Measurements from ENCODE around the gene ERVFRD-1.
A peak's percentile ranks its signal among the peaks of the same experiment; 100 is the strongest.

Gene ERVFRD-1

GRCh38 chr6:11110921-11111768, at the start of gene ERVFRD-1:
TSS of gene ERVFRD-1 (minus strand) at chr6:11111725. CDS start at chr6:11105310, 6,415 bp downstream.
- DNase-seq = no peak

GRCh38 chr6:11160199-11160598, 48.7 kb upstream of the ERVFRD-1 start:
- no peaks in the 10 kb centered on the region for H3K9me3 Mint-ChIP-seq
- peaks cover 2% of the 10 kb centered on the region for H3K27me3 Mint-ChIP-seq
- no peak overlapping the region for H3K4me3 Mint-ChIP-seq
- no peak for DNase-seq
- H3K27ac Mint-ChIP-seq = no peak overlapping the region
- H3K36me3 Mint-ChIP-seq (ENCODE audit: low read depth) = no peaks in the 10 kb centered on the region
- peaks cover 11% of the 10 kb centered on the region for H3K4me1 Mint-ChIP-seq (ENCODE audit: low read depth)

More at GRCh38 chr6:11110921-11111768, at the start of gene ERVFRD-1:
- peak within 1 kb of the TSS; percentile 71 for H3K27ac Mint-ChIP-seq
- H3K4me1 Mint-ChIP-seq (ENCODE audit: low read depth) = peaks cover 28% of the 10 kb centered on the region
- H3K4me3 Mint-ChIP-seq = peak within 1 kb of the TSS; percentile 56
- no peaks in the 10 kb centered on the region for H3K9me3 Mint-ChIP-seq
- no peaks in the 10 kb centered on the region for H3K27me3 Mint-ChIP-seq
- H3K36me3 Mint-ChIP-seq (ENCODE audit: low read depth) = no peaks in the 10 kb centered on the region

GRCh38 chr6:11155589-11155988, 44.1 kb upstream of the ERVFRD-1 start:
- H3K36me3 Mint-ChIP-seq (ENCODE audit: low read depth) = no peaks in the 10 kb centered on the region
- no peaks in the 10 kb centered on the region for H3K9me3 Mint-ChIP-seq
- peaks cover 11% of the 10 kb centered on the region for H3K27me3 Mint-ChIP-seq
- no peak overlapping the region for H3K27ac Mint-ChIP-seq
- H3K4me1 Mint-ChIP-seq (ENCODE audit: low read depth) = peaks cover 9% of the 10 kb centered on the region
- DNase-seq = no peak
- H3K4me3 Mint-ChIP-seq = no peak overlapping the region

GRCh38 chr6:11153447-11153846, 41.9 kb upstream of the ERVFRD-1 start:
- H3K36me3 Mint-ChIP-seq (ENCODE audit: low read depth) = no peaks in the 10 kb centered on the region
- no peaks in the 10 kb centered on the region for H3K9me3 Mint-ChIP-seq
- H3K4me1 Mint-ChIP-seq (ENCODE audit: low read depth) = peaks cover 9% of the 10 kb centered on the region
- peak overlapping the region; percentile 53 for H3K4me3 Mint-ChIP-seq
- DNase-seq = no peak
- H3K27ac Mint-ChIP-seq = no peak overlapping the region
- peaks cover 11% of the 10 kb centered on the region for H3K27me3 Mint-ChIP-seq

- H3K4me3 Mint-ChIP-seq = no peak overlapping the region
- peaks cover 11% of the 10 kb centered on the region for H3K27me3 Mint-ChIP-seq
- H3K36me3 Mint-ChIP-seq (ENCODE audit: low read depth) = no peaks in the 10 kb centered on the region
- DNase-seq = no peak
- no peaks in the 10 kb centered on the region for H3K9me3 Mint-ChIP-seq
- no peak overlapping the region for H3K27ac Mint-ChIP-seq
- peaks cover 9% of the 10 kb centered on the region for H3K4me1 Mint-ChIP-seq (ENCODE audit: low read depth)
Observed at GRCh38 chr6:11152581-11152980, 41.1 kb upstream of the ERVFRD-1 start.

GRCh38 chr6:11151488-11151887, 40.0 kb upstream of the ERVFRD-1 start:
- H3K27ac Mint-ChIP-seq = no peak overlapping the region
- H3K4me1 Mint-ChIP-seq (ENCODE audit: low read depth) = peaks cover 9% of the 10 kb centered on the region
- DNase-seq = no peak
- no peaks in the 10 kb centered on the region for H3K36me3 Mint-ChIP-seq (ENCODE audit: low read depth)
- H3K9me3 Mint-ChIP-seq = no peaks in the 10 kb centered on the region
- peaks cover 9% of the 10 kb centered on the region for H3K27me3 Mint-ChIP-seq
- no peak overlapping the region for H3K4me3 Mint-ChIP-seq

GRCh38 chr6:11149551-11149950, 38.0 kb upstream of the ERVFRD-1 start:
- Mint-ChIP-seq H3K4me1 (ENCODE audit: low read depth) (peaks cover 9% of the 10 kb centered on the region), H3K27ac (no peak overlapping the region), H3K27me3 (peaks cover 4% of the 10 kb centered on the region), H3K36me3 (ENCODE audit: low read depth) (no peaks in the 10 kb centered on the region), H3K4me3 (no peak overlapping the region), H3K9me3 (no peaks in the 10 kb centered on the region)
- no peak for DNase-seq

- no peaks in the 10 kb centered on the region for H3K27me3 Mint-ChIP-seq
- H3K4me3 Mint-ChIP-seq = no peak overlapping the region
- H3K4me1 Mint-ChIP-seq (ENCODE audit: low read depth) = peaks cover 7% of the 10 kb centered on the region
- H3K27ac Mint-ChIP-seq = no peak overlapping the region
- DNase-seq = no peak
- no peaks in the 10 kb centered on the region for H3K9me3 Mint-ChIP-seq
- H3K36me3 Mint-ChIP-seq (ENCODE audit: low read depth) = no peaks in the 10 kb centered on the region
Observed at GRCh38 chr6:11146117-11146826, 34.7 kb upstream of the ERVFRD-1 start.

- Mint-ChIP-seq H3K36me3 (ENCODE audit: low read depth) (no peaks in the 10 kb centered on the region), H3K27me3 (no peaks in the 10 kb centered on the region), H3K4me3 (no peak overlapping the region), H3K9me3 (no peaks in the 10 kb centered on the region), H3K27ac (no peak overlapping the region), H3K4me1 (ENCODE audit: low read depth) (peaks cover 16% of the 10 kb centered on the region)
- peak; percentile 80 for DNase-seq
Observed at GRCh38 chr6:11144393-11144851, 32.9 kb upstream of the ERVFRD-1 start.

- H3K4me1 Mint-ChIP-seq (ENCODE audit: low read depth) = peaks cover 24% of the 10 kb centered on the region
Observed at GRCh38 chr6:11143394-11144371, 32.2 kb upstream of the ERVFRD-1 start.

GRCh38 chr6:11142296-11143027, 30.9 kb upstream of the ERVFRD-1 start:
- H3K9me3 Mint-ChIP-seq = no peaks in the 10 kb centered on the region

More at GRCh38 chr6:11143394-11144371, 32.2 kb upstream of the ERVFRD-1 start:
- Mint-ChIP-seq H3K27ac (no peak overlapping the region), H3K27me3 (no peaks in the 10 kb centered on the region), H3K36me3 (ENCODE audit: low read depth) (no peaks in the 10 kb centered on the region), H3K9me3 (no peaks in the 10 kb centered on the region), H3K4me3 (no peak overlapping the region)
- no peak for DNase-seq

GRCh38 chr6:11141295-11141694, 29.8 kb upstream of the ERVFRD-1 start:
- no peaks in the 10 kb centered on the region for H3K27me3 Mint-ChIP-seq
- H3K36me3 Mint-ChIP-seq (ENCODE audit: low read depth) = peaks cover 5% of the 10 kb centered on the region
- H3K9me3 Mint-ChIP-seq = no peaks in the 10 kb centered on the region
- H3K27ac Mint-ChIP-seq = no peak overlapping the region
- no peak for DNase-seq
- H3K4me3 Mint-ChIP-seq = no peak overlapping the region
- peaks cover 26% of the 10 kb centered on the region for H3K4me1 Mint-ChIP-seq (ENCODE audit: low read depth)

More at GRCh38 chr6:11142296-11143027, 30.9 kb upstream of the ERVFRD-1 start:
- Mint-ChIP-seq H3K27ac (no peak overlapping the region), H3K36me3 (ENCODE audit: low read depth) (peaks cover 2% of the 10 kb centered on the region), H3K4me1 (ENCODE audit: low read depth) (peaks cover 26% of the 10 kb centered on the region), H3K4me3 (no peak overlapping the region), H3K27me3 (no peaks in the 10 kb centered on the region)
- DNase-seq = no peak

- H3K27ac Mint-ChIP-seq = no peak overlapping the region
- H3K4me1 Mint-ChIP-seq (ENCODE audit: low read depth) = peaks cover 26% of the 10 kb centered on the region
- H3K36me3 Mint-ChIP-seq (ENCODE audit: low read depth) = peaks cover 17% of the 10 kb centered on the region
- H3K9me3 Mint-ChIP-seq = no peaks in the 10 kb centered on the region
- DNase-seq = no peak
- H3K4me3 Mint-ChIP-seq = no peak overlapping the region
- no peaks in the 10 kb centered on the region for H3K27me3 Mint-ChIP-seq
Observed at GRCh38 chr6:11140056-11140455, 28.5 kb upstream of the ERVFRD-1 start.

Data from activated T-cell treated with anti-CD3 and anti-CD28 coated beads, Interleukin-2, amount 50 U/mL, for 24 hours (primary cell).